ENCODE data around the gene MED22.

The MED22 gene

GRCh38 chr9:133369933-133370332, 22.0 kb upstream of the MED22 start:
- no peak overlapping the region for H3K4me3 ChIP-seq (ENCODE audit: low read length)
- DNase-seq (ENCODE audit: low read depth): no peak

GRCh38 chr9:133369422-133369821, 21.5 kb upstream of the MED22 start:
- no peak overlapping the region for H3K4me3 ChIP-seq (ENCODE audit: low read length)
- TF ChIP-seq CTCF (conservative IDR thresholded peaks at IDR 0.05; ENCODE audit: low read length): no peak
- no peak for DNase-seq (ENCODE audit: low read depth)

More at GRCh38 chr9:133369933-133370332, 22.0 kb upstream of the MED22 start:
- no peak for TF ChIP-seq CTCF (conservative IDR thresholded peaks at IDR 0.05; ENCODE audit: low read length)

GRCh38 chr9:133368249-133368881, 20.4 kb upstream of the MED22 start:
- no peak overlapping the region for H3K4me3 ChIP-seq (ENCODE audit: low read length)
- TF ChIP-seq CTCF (conservative IDR thresholded peaks at IDR 0.05; ENCODE audit: low read length): no peak
- no peak for DNase-seq (ENCODE audit: low read depth)

- no peak for DNase-seq (ENCODE audit: low read depth)
- H3K4me3 ChIP-seq (ENCODE audit: low read length): no peak overlapping the region
- no peak for TF ChIP-seq CTCF (conservative IDR thresholded peaks at IDR 0.05; ENCODE audit: low read length)
Observed at GRCh38 chr9:133367778-133368177, 19.8 kb upstream of the MED22 start.

- no peak overlapping the region for H3K4me3 ChIP-seq (ENCODE audit: low read length)
- TF ChIP-seq CTCF (conservative IDR thresholded peaks at IDR 0.05; ENCODE audit: low read length): no peak
- DNase-seq (ENCODE audit: low read depth): no peak
Observed at GRCh38 chr9:133367221-133367620, 19.3 kb upstream of the MED22 start.

- H3K4me3 ChIP-seq (ENCODE audit: low read length): no peak overlapping the region
- no peak for DNase-seq (ENCODE audit: low read depth)
- no peak for TF ChIP-seq CTCF (conservative IDR thresholded peaks at IDR 0.05; ENCODE audit: low read length)
Observed at GRCh38 chr9:133366435-133366834, 18.5 kb upstream of the MED22 start.

- DNase-seq (ENCODE audit: low read depth): no peak
- no peak overlapping the region for H3K4me3 ChIP-seq (ENCODE audit: low read length)
- no peak for TF ChIP-seq CTCF (conservative IDR thresholded peaks at IDR 0.05; ENCODE audit: low read length)
Observed at GRCh38 chr9:133362359-133363044, 14.6 kb upstream of the MED22 start.
